NCI-H1417 treated with DMSO at 0.1 percent for 48 hours (cell line): ENCODE results near the gene SEC22C.
"Not testable (repeated sequence)": the region's sequence is repeated elsewhere in the genome, so short reads cannot be mapped to it uniquely, and the experiment has no call there.

Experiments used
- DNase-seq: peaks from one replicate; lab custom pipeline; 2025; lab: John Stamatoyannopoulos, UW

SEC22C gene

GRCh38 chr3:42581400-42581708 lies 413 bp downstream of the SEC22C start:
- no peak for DNase-seq

GRCh38 chr3:42579346-42579745 lies 2.4 kb downstream of the SEC22C start:
- DNase-seq = not testable (repeated sequence)

DNA sequence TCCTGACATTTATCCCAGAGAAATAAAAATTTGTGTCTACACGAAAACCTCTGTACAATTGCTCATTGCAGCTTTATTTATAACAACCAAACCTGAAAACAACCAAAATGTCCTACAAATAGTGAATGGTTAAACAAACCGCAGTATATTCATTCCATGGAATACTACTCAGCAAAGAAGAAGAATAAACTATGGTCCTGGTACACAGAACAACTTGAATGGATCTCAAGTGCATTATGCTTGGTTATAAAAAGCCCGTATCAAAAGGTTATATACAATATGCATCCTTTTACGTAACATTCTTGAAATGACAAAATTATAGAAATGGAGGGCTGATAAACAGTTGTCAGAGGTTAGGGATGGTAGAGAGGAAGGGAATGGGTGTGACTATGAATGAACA lies 3.7 kb downstream of the SEC22C start:
- no peak for DNase-seq

DNA sequence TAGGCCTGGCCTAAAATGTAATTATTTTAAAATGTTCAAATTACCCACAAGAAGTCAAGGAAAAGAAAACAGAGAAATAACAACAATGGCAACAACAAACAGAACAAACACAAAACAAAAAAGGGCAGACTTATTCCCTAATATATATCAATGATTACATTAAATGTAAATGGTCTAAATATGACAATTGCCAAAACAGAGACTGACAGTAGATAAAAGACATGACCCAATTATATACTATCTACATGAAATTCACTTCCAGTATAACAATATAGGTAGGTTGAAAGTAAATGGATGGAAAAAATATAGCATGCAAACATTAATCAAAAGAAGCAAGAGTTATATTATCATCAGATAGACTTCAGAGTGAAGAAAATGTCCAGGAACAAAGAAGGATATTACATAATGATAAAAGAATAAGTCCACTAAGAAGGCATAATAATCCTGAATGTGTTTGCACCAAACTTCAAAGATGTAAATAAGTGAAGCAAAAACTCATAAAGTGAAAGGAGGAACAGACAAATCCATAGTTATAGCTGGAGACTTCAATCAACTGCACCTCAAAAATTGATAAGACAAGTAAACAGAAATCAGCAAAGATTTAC lies 6.5 kb downstream of the SEC22C start:
- no peak for DNase-seq

DNA sequence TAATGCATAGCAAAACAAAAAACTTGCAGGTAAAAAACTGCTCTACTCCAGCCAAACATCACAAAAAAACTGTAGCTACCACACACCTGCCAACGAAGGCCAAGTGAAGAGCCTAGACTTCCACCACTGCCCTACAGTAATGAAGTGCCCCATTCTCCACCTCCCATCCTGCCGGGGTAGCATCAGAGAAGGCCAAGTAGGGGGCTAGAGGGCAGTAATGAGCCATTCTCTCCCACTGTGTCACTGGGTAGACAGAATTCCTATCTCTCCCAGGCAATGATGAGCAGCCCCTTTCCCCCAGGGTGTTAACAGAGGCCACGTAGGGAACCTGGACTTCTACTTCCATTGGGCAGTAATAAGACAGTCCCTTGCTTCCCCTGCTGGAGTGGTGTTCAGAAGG lies 9.5 kb downstream of the SEC22C start:
- no peak for DNase-seq

DNA sequence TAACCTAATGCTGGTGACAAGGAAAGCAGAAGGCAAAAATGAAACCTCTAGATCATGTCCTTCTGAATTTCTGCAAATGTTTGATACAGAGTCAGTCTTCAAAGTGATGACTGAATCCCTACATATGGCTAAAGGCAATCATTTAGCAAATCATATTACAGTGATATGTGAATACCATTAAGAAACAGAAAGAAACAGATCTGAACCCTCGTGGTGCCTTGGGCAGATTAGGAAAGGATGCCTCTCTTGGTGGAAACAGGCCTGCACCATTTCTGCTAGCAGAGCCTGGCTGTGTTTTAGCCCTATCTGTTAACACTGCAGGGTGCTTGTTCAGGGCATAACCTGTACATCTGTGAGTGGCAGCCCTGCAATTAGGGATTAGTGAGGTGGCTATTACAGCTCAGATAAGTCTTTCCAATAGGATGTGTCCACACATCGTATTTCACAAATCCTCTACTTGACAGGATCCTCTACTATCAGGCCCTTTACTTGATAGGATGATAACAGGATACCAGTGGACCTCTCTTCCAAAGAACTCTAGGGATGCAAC lies 12.1 kb downstream of the SEC22C start:
- no peak for DNase-seq

DNA sequence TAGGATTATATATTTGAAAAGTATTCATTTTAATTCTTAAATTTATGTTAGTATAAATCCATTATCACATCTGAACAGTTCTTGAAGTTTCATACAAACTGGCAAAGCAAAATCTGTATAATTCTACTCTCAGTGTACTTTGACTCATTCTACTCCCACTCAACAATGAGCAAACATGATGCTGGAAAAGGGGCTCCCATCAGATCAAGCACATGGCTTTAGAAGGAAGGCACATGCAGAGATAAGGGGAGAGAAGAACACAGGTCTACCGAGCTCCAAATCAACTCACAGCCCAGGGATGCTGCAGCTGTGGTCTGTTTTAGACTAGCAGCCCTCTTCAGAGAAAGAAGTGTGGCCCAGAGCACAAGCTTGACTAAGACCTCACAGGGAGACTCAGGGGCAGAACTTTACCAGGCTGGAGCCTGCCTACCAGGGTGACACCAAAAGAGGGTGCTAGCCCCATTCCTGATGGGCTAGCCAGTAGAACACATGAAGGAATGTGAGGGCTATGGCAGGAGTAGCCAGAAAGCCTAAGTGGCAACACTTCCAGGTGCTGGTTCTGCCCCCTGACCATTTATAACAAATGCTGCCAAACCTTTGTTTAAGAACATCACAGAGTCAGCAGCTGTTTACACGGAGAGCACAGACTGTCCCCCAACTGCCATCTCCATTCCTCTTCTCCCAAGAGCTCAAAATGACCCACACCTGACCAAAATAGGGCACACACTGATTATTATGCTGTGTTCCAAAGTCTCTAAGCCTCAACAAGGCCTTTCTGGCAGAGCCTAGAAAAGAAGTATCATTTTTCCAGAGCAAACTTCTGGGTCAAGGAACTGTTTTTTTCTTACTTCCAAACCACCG lies 19.5 kb downstream of the SEC22C start:
- DNase-seq = no peak

DNA sequence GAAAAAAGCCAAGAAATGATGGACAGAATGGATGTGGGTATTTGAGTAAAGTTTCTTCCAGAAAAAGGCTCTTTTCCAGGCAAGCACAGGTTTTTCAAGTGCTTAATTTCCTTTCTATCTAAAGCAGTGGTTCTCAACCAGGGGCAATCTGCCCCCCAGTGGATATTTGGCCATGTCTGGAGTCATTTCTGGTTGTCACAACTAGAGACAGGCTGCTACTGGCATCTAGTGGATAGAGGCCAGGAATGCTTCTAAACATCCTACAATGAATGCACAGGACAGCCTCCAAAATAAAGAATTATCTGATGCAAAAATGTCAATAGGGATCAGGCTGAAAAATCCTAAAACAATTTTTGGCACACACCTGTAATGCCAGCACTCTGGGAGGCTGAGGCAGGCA lies 23.9 kb downstream of the SEC22C start:
- DNase-seq = no peak

- not testable (repeated sequence) for DNase-seq
Measured at GRCh38 chr3:42556817-42557216, 24.9 kb downstream of the SEC22C start.

- no peak for DNase-seq
Measured at GRCh38 chr3:42556089-42556632, 25.6 kb downstream of the SEC22C start.

- DNase-seq = no peak
Measured at GRCh38 chr3:42552830-42553229, 28.9 kb downstream of the SEC22C start.

DNA sequence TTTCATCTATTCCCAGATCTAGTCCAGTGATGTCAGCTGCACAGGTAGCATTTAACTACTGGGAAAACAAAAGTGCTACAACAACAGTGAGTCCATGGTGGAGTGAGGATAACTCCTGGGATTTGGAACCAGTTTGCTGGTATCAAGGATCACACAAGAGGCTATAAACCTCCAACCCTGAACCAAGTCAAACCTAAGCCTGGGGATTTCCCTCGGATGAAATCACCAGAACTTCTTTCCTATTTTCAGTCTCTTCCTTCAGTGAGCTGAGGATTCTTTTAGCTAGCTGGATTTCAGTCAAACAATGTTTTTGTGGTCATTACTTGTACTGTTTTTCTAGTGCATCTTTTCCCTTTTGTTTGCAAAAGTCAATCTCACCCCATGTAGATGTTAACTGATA lies 31.5 kb downstream of the SEC22C start:
- no peak for DNase-seq

DNA sequence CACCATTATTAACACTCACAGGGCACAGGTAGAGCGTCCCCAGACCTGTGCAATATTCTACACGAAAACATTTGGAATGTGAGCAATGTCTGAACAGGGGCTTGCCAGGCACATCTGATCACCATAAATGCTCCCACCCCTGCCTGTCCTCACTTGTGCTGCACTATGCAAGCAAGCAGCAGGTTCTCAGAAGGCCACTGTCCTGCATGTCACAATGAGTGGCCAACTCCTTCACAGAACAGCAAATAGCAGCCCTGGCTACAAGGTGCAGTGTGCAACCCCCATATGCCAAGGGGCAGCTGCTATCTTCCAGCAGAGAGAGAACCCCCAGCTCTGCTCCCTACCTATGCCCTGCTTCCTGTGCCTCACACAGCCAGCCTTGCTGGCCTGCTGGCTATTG lies 32.6 kb downstream of the SEC22C start:
- no peak for DNase-seq

- no peak for DNase-seq
Measured at GRCh38 chr3:42547401-42547945, 34.3 kb downstream of the SEC22C start.

- no peak for DNase-seq
Measured at GRCh38 chr3:42546691-42547213, 35.0 kb downstream of the SEC22C start.

- no peak for DNase-seq
Measured at GRCh38 chr3:42545284-42545900, 36.4 kb downstream of the SEC22C start.

GRCh38 chr3:42544492-42545283 lies 37.1 kb downstream of the SEC22C start:
- peak; percentile 21 for DNase-seq

GRCh38 chr3:42541079-42541478 lies 40.7 kb downstream of the SEC22C start:
- DNase-seq = no peak

GRCh38 chr3:42539871-42540714 lies 41.7 kb downstream of the SEC22C start:
- no peak for DNase-seq

DNA sequence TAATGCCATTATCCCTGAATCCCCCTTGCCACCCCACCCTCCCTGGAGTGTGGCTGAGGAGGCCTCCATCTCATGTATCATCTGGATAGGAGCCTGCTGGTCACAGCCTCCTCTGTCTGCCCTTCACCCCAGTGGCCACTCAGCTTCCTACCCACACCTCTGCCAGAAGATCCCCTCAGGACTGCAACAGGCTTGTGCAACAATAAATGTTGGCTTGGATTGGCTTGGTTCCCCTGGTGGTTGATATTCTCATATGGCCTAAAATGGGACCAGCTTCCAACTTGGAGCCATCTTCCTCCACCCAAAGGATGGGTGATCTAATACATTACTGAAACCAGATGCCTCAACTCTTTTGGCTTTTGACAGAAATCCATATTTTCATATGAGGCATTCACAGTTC lies 44.4 kb downstream of the SEC22C start:
- DNase-seq = no peak
